Gastroesophageal sphincter (tissue), 4 donors: ENCODE measurements around the gene H1-8. TPM values are rescaled to one million over a fixed set of nuclear protein-coding genes. Genes with fewer than 3 reads are reported as not detected.
"Not testable (repeated sequence)": the region's sequence is repeated elsewhere in the genome, so short reads cannot be mapped to it uniquely, and the experiment has no call there.

ENCODE experiments used
- ATAC-seq: fragments of 150-250 bp; one replicate; pipeline ENCODE4 v1.9.1; 2016; ENCODE audit warnings: mild to moderate bottlenecking, moderate library complexity
- H3K27ac ChIP-seq, 4 donors: fragments of 200-600 bp; sonication (generic) in 3 of 4; 1 replicate in 3 of 4; 2 replicates in 1 of 4; pipeline ENCODE4 v1.5.1; 2016 to 2019
- H3K27me3 ChIP-seq: fragments of 200-600 bp; sonication (generic); one replicate; pipeline ENCODE4 v1.5.1; 2019
- H3K36me3 ChIP-seq, 2 donors: fragments of 200-600 bp; sonication (generic); one replicate each; pipeline ENCODE4 v1.5.1; 2019; ENCODE audit warnings: control low read depth in 1 of 2
- H3K4me1 ChIP-seq, 3 donors: fragments of 200-600 bp; sonication (generic); 1 replicate in 2 of 3; 2 replicates in 1 of 3; pipeline ENCODE4 v1.5.1; 2016 to 2019; ENCODE audit warnings: control low read depth in 2 of 3
- H3K4me3 ChIP-seq, 2 donors: fragments of 200-600 bp; sonication (generic); one replicate each; pipeline ENCODE4 v1.5.1; 2019; ENCODE audit warnings: mild to moderate bottlenecking in 1 of 2, moderate library complexity in 1 of 2
- H3K9me3 ChIP-seq, 3 donors: fragments of 200-600 bp; sonication (generic); one replicate each; pipeline ENCODE4 v1.5.1; 2017 to 2019; ENCODE audit warnings: control low read depth in 2 of 3
- EP300 ChIP-seq: sonication (generic); formaldehyde crosslinking; IDR thresholded peaks from one replicate; pipeline ENCODE4 v1.6.1; 2017; ENCODE audit warnings: antibody characterized with exemption, mild to moderate bottlenecking
- POLR2A ChIP-seq, 2 donors: fragments of 450-650 bp; IDR thresholded peaks; one replicate each; pipeline ENCODE4 v1.6.1; 2017; ENCODE audit warnings: antibody characterized with exemption in 2 of 2, mild to moderate bottlenecking in 2 of 2, moderate library complexity in 1 of 2
- POLR2AphosphoS5 ChIP-seq: sonication (generic); formaldehyde crosslinking; IDR thresholded peaks from one replicate; pipeline ENCODE4 v1.6.1; 2017; ENCODE audit warnings: antibody characterized with exemption
- WGBS, 2 donors: methylation state at CpG; one replicate each; pipeline ENCODE4 v1.1.5; 2018; ENCODE audit warnings: low coverage in 1 of 2; 5-methylcytosine and 5-hydroxymethylcytosine counted together
- total RNA-seq, 4 donors: library from RNA; depleted of rRNA; stranded (reverse); fragments of >200 nt; gene quantifications; one replicate each; pipeline ENCODE4 v1.1.0, GENCODE V29; 2016
- TF ChIP-seq, protein P1 (sequence below), 4 experiments: fragments of 200-600 bp in 2 of 4; fragments of 450-650 bp in 2 of 4; sonication (generic) in 1 of 4; IDR thresholded peaks; one replicate each; pipeline ENCODE4 v1.5.1; 2017 to 2019; ENCODE audit warnings: antibody characterized with exemption in 4 of 4, mild to moderate bottlenecking in 2 of 4, moderate library complexity in 2 of 4

H1-8 gene
- total RNA-seq, 4 donors from 2014 or later = not detected

DNA sequence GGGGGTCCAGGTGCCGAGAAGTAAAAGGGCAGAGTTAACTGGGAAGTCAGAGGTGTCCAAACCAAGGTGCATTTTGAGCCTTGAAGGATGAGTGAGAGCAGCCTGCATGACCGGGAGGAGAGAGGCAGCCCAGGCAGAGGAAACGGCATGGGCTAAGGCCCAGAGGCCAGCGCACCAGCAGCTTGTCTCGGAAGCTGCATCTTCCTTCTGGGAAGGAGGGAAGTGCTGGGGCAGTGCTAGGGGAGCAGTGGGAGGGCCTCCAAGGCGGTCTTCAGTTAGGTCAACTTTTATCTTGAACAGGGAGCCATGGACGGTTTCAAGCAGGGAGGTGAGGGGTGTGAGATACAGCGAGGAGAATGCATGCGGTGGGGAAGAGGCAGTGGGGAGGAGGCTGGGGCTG, 1.0 kb downstream of the H1-8 start:
- H3K4me3 ChIP-seq = no peak overlapping the region
- no peaks in the 10 kb centered on the region for H3K27me3 ChIP-seq
- no peak overlapping the region for H3K27ac ChIP-seq
- H3K9me3 ChIP-seq = no peaks in the 10 kb centered on the region
- H3K4me1 ChIP-seq = no peaks in the 10 kb centered on the region
- ATAC-seq = no peak
- TF ChIP-seq POLR2A (IDR thresholded peaks at IDR 0.05) (no peak), EP300 (no peak), POLR2AphosphoS5 (no peak)
- TF ChIP-seq, protein P1, sequence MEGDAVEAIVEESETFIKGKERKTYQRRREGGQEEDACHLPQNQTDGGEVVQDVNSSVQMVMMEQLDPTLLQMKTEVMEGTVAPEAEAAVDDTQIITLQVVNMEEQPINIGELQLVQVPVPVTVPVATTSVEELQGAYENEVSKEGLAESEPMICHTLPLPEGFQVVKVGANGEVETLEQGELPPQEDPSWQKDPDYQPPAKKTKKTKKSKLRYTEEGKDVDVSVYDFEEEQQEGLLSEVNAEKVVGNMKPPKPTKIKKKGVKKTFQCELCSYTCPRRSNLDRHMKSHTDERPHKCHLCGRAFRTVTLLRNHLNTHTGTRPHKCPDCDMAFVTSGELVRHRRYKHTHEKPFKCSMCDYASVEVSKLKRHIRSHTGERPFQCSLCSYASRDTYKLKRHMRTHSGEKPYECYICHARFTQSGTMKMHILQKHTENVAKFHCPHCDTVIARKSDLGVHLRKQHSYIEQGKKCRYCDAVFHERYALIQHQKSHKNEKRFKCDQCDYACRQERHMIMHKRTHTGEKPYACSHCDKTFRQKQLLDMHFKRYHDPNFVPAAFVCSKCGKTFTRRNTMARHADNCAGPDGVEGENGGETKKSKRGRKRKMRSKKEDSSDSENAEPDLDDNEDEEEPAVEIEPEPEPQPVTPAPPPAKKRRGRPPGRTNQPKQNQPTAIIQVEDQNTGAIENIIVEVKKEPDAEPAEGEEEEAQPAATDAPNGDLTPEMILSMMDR (IDR thresholded peaks at IDR 0.05) = no peak
- no peaks in the 10 kb centered on the region for H3K36me3 ChIP-seq
- WGBS, 2 donors = 90% methylated on average over 2 to 6 of the region's 9 CpGs

DNA sequence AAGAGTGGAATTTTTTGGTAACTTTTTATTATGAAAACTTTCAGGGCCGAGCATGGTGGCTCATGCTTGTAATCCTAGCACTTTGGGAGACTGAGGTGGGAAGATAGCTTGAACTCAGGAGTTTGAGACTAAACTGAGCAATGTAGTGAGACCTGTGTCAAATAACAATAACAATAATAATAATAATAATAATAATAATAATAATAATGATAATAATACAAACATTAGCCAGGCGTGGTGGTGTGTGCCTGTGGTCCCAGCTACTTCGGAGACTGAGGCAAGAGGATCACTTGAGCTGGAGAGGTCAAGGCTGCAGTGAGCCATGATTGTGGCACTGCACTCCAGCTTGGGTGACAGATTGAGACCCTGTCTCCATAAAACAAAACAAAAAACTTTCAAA, 3.0 kb downstream of the H1-8 start:
- not testable (repeated sequence) for H3K9me3 ChIP-seq, H3K36me3 ChIP-seq, H3K4me3 ChIP-seq, H3K4me1 ChIP-seq, ATAC-seq, H3K27ac ChIP-seq, H3K27me3 ChIP-seq
- 66 to 94% methylated on average over 2 to 3 of the region's 3 CpGs for WGBS, 2 donors

DNA sequence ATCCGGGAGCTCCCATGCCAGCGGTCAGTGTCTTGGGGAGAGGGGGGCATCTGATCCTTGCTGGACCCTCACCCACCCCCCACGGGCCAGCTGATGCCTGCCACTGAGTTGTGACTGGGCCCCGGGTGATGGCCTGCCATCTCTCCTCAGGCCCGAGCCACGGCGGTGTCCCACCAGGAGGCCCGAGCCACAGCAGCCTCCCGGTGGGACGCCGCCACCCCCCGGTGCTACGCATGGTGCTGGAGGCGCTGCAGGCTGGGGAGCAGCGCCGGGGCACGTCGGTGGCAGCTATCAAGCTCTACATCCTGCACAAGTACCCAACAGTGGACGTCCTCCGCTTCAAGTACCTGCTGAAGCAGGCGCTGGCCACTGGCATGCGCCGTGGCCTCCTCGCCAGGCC, 4.3 kb downstream of the H1-8 start:
- no peak for ATAC-seq
- H3K27me3 ChIP-seq = no peaks in the 10 kb centered on the region
- no CpG with 5 or more reads among the region's 24 CpGs for WGBS, 2 donors

DNA sequence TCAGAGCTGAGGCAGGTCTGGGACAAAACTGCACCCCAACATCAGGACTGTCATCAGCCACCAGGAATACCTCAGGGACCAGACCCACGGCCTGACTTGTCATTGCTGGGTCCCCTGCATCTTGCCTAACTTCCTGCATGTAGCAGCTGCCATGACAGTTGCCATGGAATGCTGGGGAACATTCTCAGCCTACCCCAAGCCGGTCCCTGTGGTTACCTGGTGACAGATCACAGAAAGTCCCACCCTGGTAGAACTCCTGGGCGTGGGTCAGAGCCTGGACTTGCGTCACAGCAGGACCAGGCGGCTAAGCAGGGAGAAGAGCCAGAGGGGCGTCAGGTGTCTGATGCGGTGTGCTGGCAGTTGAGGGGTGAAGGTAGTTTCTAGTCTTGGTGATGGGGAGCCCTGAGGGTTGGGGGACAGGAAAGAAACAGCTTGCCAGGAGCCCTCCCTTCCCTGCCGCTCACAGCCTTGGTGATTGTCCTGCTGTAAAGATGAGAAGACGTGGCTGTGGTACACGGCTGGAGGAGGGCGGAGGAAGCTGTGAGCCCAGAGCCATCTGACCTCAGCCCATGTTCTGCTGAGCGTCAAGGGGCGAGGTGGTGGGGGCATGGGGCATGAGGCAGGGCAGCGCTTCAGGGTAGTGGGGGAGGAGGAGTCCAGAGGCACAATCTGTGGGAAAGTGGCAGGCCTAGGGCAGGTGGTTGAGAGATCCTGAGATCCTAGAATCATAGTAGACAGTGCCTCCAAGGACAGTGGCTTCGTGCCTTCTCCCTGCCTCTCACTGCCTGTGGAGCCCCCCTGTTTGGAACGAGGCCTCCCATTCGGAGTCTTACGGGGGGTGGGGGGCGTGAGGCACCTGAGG, 5.4 kb downstream of the H1-8 start:
- H3K4me3 ChIP-seq = no peak overlapping the region
- H3K27ac ChIP-seq = no peak overlapping the region
- ATAC-seq = no peak
- WGBS, 2 donors = 83 to 92% methylated on average over 4 to 6 of the region's 19 CpGs
- no peaks in the 10 kb centered on the region for H3K27me3 ChIP-seq
- no peaks in the 10 kb centered on the region for H3K9me3 ChIP-seq
- H3K4me1 ChIP-seq = no peaks in the 10 kb centered on the region
- TF ChIP-seq POLR2AphosphoS5 (no peak), EP300 (no peak), POLR2A (IDR thresholded peaks at IDR 0.05) (no peak)
- TF ChIP-seq, protein P1 (IDR thresholded peaks at IDR 0.05) = no peak
- H3K36me3 ChIP-seq = no peaks in the 10 kb centered on the region

More for the DNA sequence above, 4.3 kb downstream of the H1-8 start:
- TF ChIP-seq EP300 = no peak
- TF ChIP-seq, protein P1 (IDR thresholded peaks at IDR 0.05) = no peak
- no peaks in the 10 kb centered on the region for H3K9me3 ChIP-seq
- H3K36me3 ChIP-seq = no peaks in the 10 kb centered on the region
- no peaks in the 10 kb centered on the region for H3K4me1 ChIP-seq
- no peak overlapping the region for H3K4me3 ChIP-seq
- no peak overlapping the region for H3K27ac ChIP-seq

DNA sequence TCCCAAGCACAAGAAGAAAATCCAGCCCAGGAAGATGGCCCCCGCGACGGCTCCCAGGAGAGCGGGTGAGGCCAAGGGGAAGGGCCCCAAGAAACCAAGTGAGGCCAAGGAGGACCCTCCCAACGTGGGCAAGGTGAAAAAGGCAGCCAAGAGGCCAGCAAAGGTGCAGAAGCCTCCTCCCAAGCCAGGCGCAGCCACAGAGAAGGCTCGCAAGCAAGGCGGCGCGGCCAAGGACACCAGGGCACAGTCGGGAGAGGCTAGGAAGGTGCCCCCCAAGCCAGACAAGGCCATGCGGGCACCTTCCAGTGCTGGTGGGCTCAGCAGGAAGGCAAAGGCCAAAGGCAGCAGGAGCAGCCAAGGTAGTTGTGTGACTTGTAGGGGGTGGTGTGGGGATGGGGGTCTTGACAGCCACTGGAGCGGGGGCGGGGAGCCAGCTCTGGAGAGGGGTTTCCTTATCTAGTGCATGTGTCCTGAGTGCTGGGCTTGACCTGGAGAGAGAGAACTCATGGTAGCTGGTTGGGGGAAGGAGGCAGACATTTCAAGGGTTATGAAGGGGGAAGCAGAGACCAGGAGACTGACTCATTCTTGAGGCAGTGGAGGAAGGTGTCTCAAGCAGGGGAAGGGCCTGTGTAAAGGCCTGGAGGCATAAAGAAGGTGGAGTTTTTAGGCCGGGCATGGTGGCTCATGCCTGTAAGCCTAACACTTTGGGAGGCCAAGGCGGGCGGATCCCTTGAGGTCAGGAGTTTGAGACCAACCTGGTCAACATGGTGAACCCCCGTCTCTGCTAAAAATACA, 6.2 kb downstream of the H1-8 start:
- TF ChIP-seq POLR2AphosphoS5 (no peak), EP300 (no peak)
- TF ChIP-seq, protein P1 (IDR thresholded peaks at IDR 0.05) = no peak
- Histone ChIP-seq H3K4me3 (no peak overlapping the region), H3K4me1 (peaks cover 0 to 8% (median 0%) of the 10 kb centered on the region in 3 donors), H3K9me3 (no peaks in the 10 kb centered on the region), H3K27ac (no peak overlapping the region), H3K27me3 (no peaks in the 10 kb centered on the region), H3K36me3 (no peaks in the 10 kb centered on the region)
- 94% methylated on average over 4 of the region's 18 CpGs; no CpG with 5 or more reads in 1 of the 2 donors for WGBS, 2 donors
- no peak for ATAC-seq
